Endothelial cell of umbilical vein (primary cell): ENCODE results near the gene POMGNT2. TPM values are rescaled to one million over a fixed set of nuclear protein-coding genes. Genes with fewer than 3 reads are reported as not detected.

Experiments
- BruUV-seq: library from RNA; stranded (reverse); fragments of 400-500 nt; replicated peaks from 2 replicates; lab custom pipeline; 2021; lab: Mats Ljungman, UMichigan
- CTCF ChIA-PET: fragments of 300-600, 350-600 bp; sonication (Branson Sonifier 250); formaldehyde crosslinking; loops from one replicate; lab custom pipeline; 2021; ENCODE audit warnings: antibody characterized with exemption, inconsistent platforms; lab: Charles Lee
- POLR2A ChIA-PET: fragments of 300-600, 350-600 bp; sonication (Branson Sonifier 250); formaldehyde crosslinking; loops from one replicate; lab custom pipeline; 2021; ENCODE audit warnings: antibody characterized with exemption, inconsistent platforms; lab: Charles Lee
- DNase-seq: peaks from one replicate; pipeline ENCODE4 v3.0.0-alpha.2; 2011; ENCODE audit warnings: low read depth, low spot score
- FAIRE-seq: peaks from 2 replicates; lab custom pipeline; 2011; peaks lifted over from hg19 to GRCh38; lab: Jason Lieb, UNC
- H2AFZ ChIP-seq: 2 replicates; pipeline ENCODE4 v1.6.0; 2012; ENCODE audit warnings: low read depth, low read length, control low read depth, inconsistent platforms
- H3K27ac ChIP-seq: 2 replicates; pipeline ENCODE4 v1.5.1; 2011; ENCODE audit warnings: low read depth, mild to moderate bottlenecking, control low read depth, low read length, moderate library complexity; ENCODE audit not compliant: insufficient read depth
- H3K27me3 ChIP-seq, 2 experiments: 2 replicates each; pipeline versions ENCODE4 v1.6.0 to v1.6.1; 2011; ENCODE audit warnings: low read length in 2 of 2, mixed read lengths in 1 of 2; ENCODE audit not compliant: control insufficient read depth in 2 of 2, insufficient read depth in 2 of 2
- H3K36me3 ChIP-seq, 2 experiments: 2 replicates in 1 of 2; 3 replicates in 1 of 2; pipeline ENCODE4 v1.5.1; 2011; ENCODE audit warnings: low read length in 2 of 2, mild to moderate bottlenecking in 1 of 2, moderate library complexity in 1 of 2; ENCODE audit not compliant: control insufficient read depth in 2 of 2, insufficient read depth in 2 of 2; ENCODE audit errors: extremely low read depth in 1 of 2
- H3K4me1 ChIP-seq: 3 replicates; pipeline ENCODE4 v1.5.1; 2011; ENCODE audit warnings: mild to moderate bottlenecking, low read length; ENCODE audit not compliant: control insufficient read depth, insufficient read depth; ENCODE audit errors: extremely low read depth
- H3K4me2 ChIP-seq: 2 replicates; pipeline ENCODE4 v1.6.1; 2011; ENCODE audit warnings: low read length, control low read depth, mixed read lengths; ENCODE audit not compliant: insufficient read depth
- H3K4me3 ChIP-seq, 3 experiments: fragments of 200-600 bp in 1 of 3; sonication (generic), shearing (Covaris generic) in 1 of 3; replicated peaks in 1 of 3; 2 replicates each; pipeline ENCODE4 v1.5.1; 2011 to 2016; ENCODE audit warnings: control low read depth in 3 of 3, low read length in 3 of 3, mild to moderate bottlenecking in 2 of 3, inconsistent platforms in 1 of 3, low read depth in 1 of 3, moderate library complexity in 1 of 3; ENCODE audit not compliant: insufficient read depth in 1 of 3
- H3K79me2 ChIP-seq: 2 replicates; pipeline ENCODE4 v1.6.0; 2012; ENCODE audit warnings: low read length, inconsistent platforms; ENCODE audit not compliant: control insufficient read depth, insufficient read depth
- H3K9ac ChIP-seq: replicated peaks from 2 replicates; pipeline ENCODE3; 2011; ENCODE audit warnings: low read length, control low read depth; ENCODE audit not compliant: insufficient read depth; ENCODE audit errors: extremely low read depth
- H3K9me1 ChIP-seq: replicated peaks from 3 replicates; pipeline ENCODE4 v1.6.0; 2011; ENCODE audit warnings: mild to moderate bottlenecking, low read length; ENCODE audit not compliant: control insufficient read depth, insufficient read depth; ENCODE audit errors: extremely low read depth
- H3K9me3 ChIP-seq: replicated peaks from 2 replicates; pipeline ENCODE4 v1.5.1; 2012; ENCODE audit warnings: low read length, inconsistent platforms; ENCODE audit not compliant: control insufficient read depth, insufficient read depth
- H4K20me1 ChIP-seq: replicated peaks from 2 replicates; pipeline ENCODE3; 2011; ENCODE audit warnings: mild to moderate bottlenecking, low read length; ENCODE audit not compliant: control insufficient read depth, insufficient read depth; ENCODE audit errors: extremely low read depth
- EZH2 ChIP-seq: IDR thresholded peaks from 2 replicates; pipeline ENCODE4 v1.6.1; 2012; ENCODE audit warnings: borderline replicate concordance, low read depth, mild to moderate bottlenecking, moderate library complexity, low read length, inconsistent platforms; ENCODE audit not compliant: severe bottlenecking
- FOS ChIP-seq: IDR thresholded peaks from 2 replicates; pipeline ENCODE4 v1.6.1; 2011; ENCODE audit warnings: mild to moderate bottlenecking, low read length, moderate library complexity, borderline replicate concordance; ENCODE audit not compliant: insufficient read depth
- GATA2 ChIP-seq: IDR thresholded peaks from 2 replicates; pipeline ENCODE4 v1.7.0; 2011; ENCODE audit warnings: low read depth, mild to moderate bottlenecking, moderate library complexity, mixed read lengths, low read length; ENCODE audit not compliant: insufficient read length, insufficient read depth
- JUN ChIP-seq: IDR thresholded peaks from 2 replicates; pipeline ENCODE4 v1.6.1; 2011; ENCODE audit warnings: borderline replicate concordance, low read depth; ENCODE audit not compliant: insufficient read length, insufficient read depth
- MAX ChIP-seq: IDR thresholded peaks from 2 replicates; pipeline ENCODE4 v1.6.1; 2011; ENCODE audit not compliant: insufficient read depth, insufficient read length
- MYC ChIP-seq: IDR thresholded peaks from one replicate; pipeline ENCODE4 v1.6.1; 2011; ENCODE audit warnings: mild to moderate bottlenecking, low read depth, low read length
- POLR2A ChIP-seq: IDR thresholded peaks from 2 replicates; pipeline ENCODE4 v1.6.1; 2012; ENCODE audit warnings: low read depth, mild to moderate bottlenecking, control low read depth, low read length
- POLR2AphosphoS5 ChIP-seq: IDR thresholded peaks from 2 replicates; pipeline ENCODE4 v1.6.1; 2012; ENCODE audit warnings: low read depth, mild to moderate bottlenecking, control low read depth, low read length, moderate library complexity; ENCODE audit not compliant: insufficient read depth
- dilution Hi-C: fragments of 300-500 bp; cut with MboI; formaldehyde crosslinking; loops from one replicate; pipeline ENCODE4 v1.15.0; 2019; ENCODE audit warnings: low sequenced_read_pairs; ENCODE audit not compliant: extremely low pct_ligation_motif_present
- intact Hi-C: fragments of 100-400 bp; cut with micrococcal nuclease; formaldehyde crosslinking; loops from one replicate; pipeline ENCODE4 v1.10.0; 2022
- polyA plus RNA-seq, 4 experiments: library from polyadenylated mRNA; depleted of rRNA in 3 of 4; stranded (reverse) in 3 of 4; unstranded in 1 of 4; fragments of >200 nt; gene quantifications; 2 replicates each; pipeline versions ENCODE4 v1.2.1 to v1.2.3, GENCODE V29; 2011 to 2012; ENCODE audit warnings: missing spikeins in 1 of 4
- total RNA-seq: library from RNA; stranded (reverse); gene quantifications from 2 replicates; pipeline ENCODE4 v1.2.3, GENCODE V29; 2021
- TF ChIP-seq, protein P1 (sequence below), 2 donors: IDR thresholded peaks; 1 replicate in 1 of 2; 2 replicates in 1 of 2; pipeline ENCODE4 v1.5.1; 2011; ENCODE audit warnings: low read length in 2 of 2, mild to moderate bottlenecking in 2 of 2, moderate library complexity in 2 of 2, control low read depth in 1 of 2, inconsistent platforms in 1 of 2, low read depth in 1 of 2; ENCODE audit not compliant: insufficient read depth in 1 of 2; ENCODE audit errors: extremely low read depth in 1 of 2

Gene POMGNT2
- total and polyA plus RNA-seq, 2 donors (not counting 3 experiments of a cell fraction or from before 2014, with no cell fraction given), result 6.4 to 16.3 TPM

DNA sequence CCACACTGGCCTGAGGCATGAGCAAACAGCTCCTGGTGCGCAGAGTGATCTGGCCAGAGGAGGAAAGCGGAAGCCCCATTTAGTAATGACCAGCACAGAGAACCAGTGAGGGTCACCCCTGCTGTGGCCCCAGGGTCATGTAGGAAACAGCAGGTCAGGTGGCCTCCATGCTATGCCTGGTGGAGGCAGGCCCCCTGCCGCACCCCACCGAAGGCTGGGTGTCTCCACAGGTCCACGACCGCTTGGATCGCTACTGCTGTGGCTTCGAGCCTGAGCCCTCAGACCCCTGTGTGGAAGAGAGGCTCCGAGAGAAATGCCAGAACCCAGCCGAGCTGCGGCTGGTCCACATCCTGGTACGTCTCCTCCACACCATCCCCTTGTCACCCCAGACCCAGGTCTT, 52.6 kb downstream of the POMGNT2 start:
- ChIA-PET CTCF (no interaction called here), POLR2A (no interaction called here)
- Histone ChIP-seq H2AFZ (no peak overlapping the region), H3K36me3 (no peaks in the 10 kb centered on the region), H3K27me3 (peaks cover 4 to 6% of the 10 kb centered on the region in 2 experiments), H3K4me1 (no peaks in the 10 kb centered on the region), H3K79me2 (no peaks in the 10 kb centered on the region), H3K4me3 (no peak overlapping the region), H3K9me1 (no peaks in the 10 kb centered on the region), H3K9me3 (no peaks in the 10 kb centered on the region), H3K9ac (no peak overlapping the region), H3K4me2 (no peak overlapping the region), H3K27ac (no peak overlapping the region), H4K20me1 (no peaks in the 10 kb centered on the region)
- DNase-seq, result no peak
- intact Hi-C loops, result no loop called here
- BruUV-seq, result no TSS peak
- TF ChIP-seq, protein P1, sequence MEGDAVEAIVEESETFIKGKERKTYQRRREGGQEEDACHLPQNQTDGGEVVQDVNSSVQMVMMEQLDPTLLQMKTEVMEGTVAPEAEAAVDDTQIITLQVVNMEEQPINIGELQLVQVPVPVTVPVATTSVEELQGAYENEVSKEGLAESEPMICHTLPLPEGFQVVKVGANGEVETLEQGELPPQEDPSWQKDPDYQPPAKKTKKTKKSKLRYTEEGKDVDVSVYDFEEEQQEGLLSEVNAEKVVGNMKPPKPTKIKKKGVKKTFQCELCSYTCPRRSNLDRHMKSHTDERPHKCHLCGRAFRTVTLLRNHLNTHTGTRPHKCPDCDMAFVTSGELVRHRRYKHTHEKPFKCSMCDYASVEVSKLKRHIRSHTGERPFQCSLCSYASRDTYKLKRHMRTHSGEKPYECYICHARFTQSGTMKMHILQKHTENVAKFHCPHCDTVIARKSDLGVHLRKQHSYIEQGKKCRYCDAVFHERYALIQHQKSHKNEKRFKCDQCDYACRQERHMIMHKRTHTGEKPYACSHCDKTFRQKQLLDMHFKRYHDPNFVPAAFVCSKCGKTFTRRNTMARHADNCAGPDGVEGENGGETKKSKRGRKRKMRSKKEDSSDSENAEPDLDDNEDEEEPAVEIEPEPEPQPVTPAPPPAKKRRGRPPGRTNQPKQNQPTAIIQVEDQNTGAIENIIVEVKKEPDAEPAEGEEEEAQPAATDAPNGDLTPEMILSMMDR (IDR thresholded peaks at IDR 0.05; ENCODE audit: extremely low read depth in 1 of 2, insufficient read depth in 1 of 2, low read depth in 1 of 2, low read length in 2 of 2), result no peak
- TF ChIP-seq EZH2, result no peak
- TF ChIP-seq POLR2A, result no peak
- TF ChIP-seq MYC, result no peak
- no peak for TF ChIP-seq POLR2AphosphoS5
- TF ChIP-seq JUN, result no peak
- TF ChIP-seq FOS, result no peak
- no peak for TF ChIP-seq MAX
- no peak for TF ChIP-seq GATA2
- dilution Hi-C loops, result no loop called here
- FAIRE-seq, result no peak
